Esophagus muscularis mucosa (tissue), 4 donors: ENCODE data around the gene ZNF189. TPM values are rescaled to one million over a fixed set of nuclear protein-coding genes. Genes with fewer than 3 reads are reported as not detected.
A peak's percentile ranks its signal among the peaks of the same experiment; 100 is the strongest.

ENCODE experiments used
- DNase-seq: peaks from one replicate; pipeline ENCODE4 v3.0.0-alpha.2; 2017; ENCODE audit errors: extremely low spot score
- H3K27ac ChIP-seq, 4 donors: fragments of 200-600 bp; sonication (generic); replicated peaks in 1 of 4; 1 replicate in 3 of 4; 2 replicates in 1 of 4; pipeline ENCODE4 v1.5.1; 2016 to 2019; ENCODE audit warnings: mild to moderate bottlenecking in 1 of 4
- H3K27me3 ChIP-seq, 4 donors: fragments of 200-600 bp; sonication (generic); one replicate each; pipeline versions ENCODE4 v1.5.1 to v1.6.0; 2016 to 2019
- H3K36me3 ChIP-seq, 4 donors: fragments of 200-600 bp; sonication (generic); one replicate each; pipeline ENCODE4 v1.5.1; 2016 to 2019
- H3K4me1 ChIP-seq, 4 donors: fragments of 200-600 bp; sonication (generic); one replicate each; pipeline ENCODE4 v1.5.1; 2016 to 2019
- H3K4me3 ChIP-seq, 4 donors: fragments of 200-600 bp; sonication (generic); 1 replicate in 2 of 4; 2 replicates in 2 of 4; pipeline ENCODE4 v1.5.1; 2016 to 2019; ENCODE audit warnings: mild to moderate bottlenecking in 4 of 4, moderate library complexity in 1 of 4
- H3K9me3 ChIP-seq, 4 donors: fragments of 200-600 bp; sonication (generic); 1 replicate in 3 of 4; 2 replicates in 1 of 4; pipeline ENCODE4 v1.5.1; 2016 to 2019
- CTCF ChIP-seq, 3 experiments: fragments of 200-600 bp in 2 of 3; fragments of 450-650 bp in 1 of 3; sonication (generic) in 2 of 3; IDR thresholded peaks; one replicate each; pipeline ENCODE4 v1.5.1; 2017 to 2019; ENCODE audit warnings: antibody characterized with exemption in 3 of 3, mild to moderate bottlenecking in 2 of 3, moderate library complexity in 1 of 3
- EP300 ChIP-seq: sonication (generic); formaldehyde crosslinking; IDR thresholded peaks from one replicate; pipeline ENCODE4 v1.6.1; 2017; ENCODE audit warnings: antibody characterized with exemption
- POLR2A ChIP-seq: fragments of 450-650 bp; IDR thresholded peaks from one replicate; pipeline ENCODE4 v1.6.1; 2017; ENCODE audit warnings: antibody characterized with exemption, moderate library complexity, mild to moderate bottlenecking, low read depth
- POLR2AphosphoS5 ChIP-seq, 2 donors: sonication (generic); formaldehyde crosslinking; IDR thresholded peaks; one replicate each; pipeline ENCODE4 v1.6.1; 2017; ENCODE audit warnings: antibody characterized with exemption in 2 of 2
- WGBS: methylation state at CpG from one replicate; pipeline ENCODE4 v1.1.5; 2018; 5-methylcytosine and 5-hydroxymethylcytosine counted together
- intact Hi-C: fragments of 100-400 bp; cut with DNase I; formaldehyde crosslinking; loops from one replicate; pipeline ENCODE4 v1.15.1; 2023
- total RNA-seq, 4 donors: library from RNA; depleted of rRNA; stranded (reverse); fragments of >200 nt; gene quantifications; one replicate each; pipeline versions ENCODE4 v1.1.0 to v1.2.1, GENCODE V29; 2016

Gene ZNF189
- 10 to 100 TPM; 16.7 to 19.6 (median 18.6) TPM for total RNA-seq

GRCh38 chr9:101398068-101398929 lies at the start of gene ZNF189, which contains the start of gene MRPL50:
Gene ZNF189 (plus strand): TSS chr9:101398851. CDS start chr9:101399157, 306 bp downstream.
Gene MRPL50 (minus strand): TSS chr9:101398618. CDS start chr9:101398592, 26 bp downstream.
- TF ChIP-seq POLR2A (no peak), CTCF (IDR thresholded peaks at IDR 0.05) (peak in 1 of 3 experiments; percentile 10), POLR2AphosphoS5 (IDR thresholded peaks at IDR 0.05) (peak; percentile 88 to 95), EP300 (no peak)
- Histone ChIP-seq H3K27ac (peak within 1 kb of the TSS; percentile 82 to 90 (median 84)), H3K4me1 (peaks cover 34 to 53% (median 47%) of the 10 kb centered on the region in 4 donors), H3K36me3 (peaks cover 27 to 36% (median 32%) of the 10 kb centered on the region in 4 donors), H3K4me3 (peak within 1 kb of the TSS; percentile 65 to 85 (median 68)), H3K9me3 (peaks cover 0 to 5% (median 0%) of the 10 kb centered on the region in 4 donors), H3K27me3 (no peaks in the 10 kb centered on the region)
- peak; percentile 99 for DNase-seq
- intact Hi-C loops = no loop called here
- WGBS = under 1% methylated on average over 41 of the region's 44 CpGs

DNA sequence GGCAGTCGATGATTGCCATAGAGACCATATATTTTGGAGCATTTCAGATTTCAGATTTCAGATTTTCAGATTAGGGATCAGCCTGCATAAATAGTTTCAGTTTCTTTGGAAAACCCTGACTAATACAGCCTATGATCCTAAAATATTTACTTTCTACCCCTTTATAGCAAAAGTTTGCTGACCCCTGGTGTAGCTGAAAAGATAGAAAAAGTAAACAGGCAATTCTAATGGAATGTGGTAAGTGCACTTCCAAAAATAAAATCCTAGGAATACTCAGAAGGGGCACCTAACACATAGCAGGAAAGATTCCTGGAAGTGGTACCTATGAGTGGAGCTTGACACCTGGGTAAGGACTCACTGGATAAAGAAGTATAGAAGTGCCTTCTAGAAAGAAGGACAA lies 48.4 kb upstream of the ZNF189 start:
- intact Hi-C loops = no loop called here
- Histone ChIP-seq H3K9me3 (no peaks in the 10 kb centered on the region), H3K27ac (no peak overlapping the region), H3K4me3 (no peak overlapping the region), H3K4me1 (no peaks in the 10 kb centered on the region), H3K27me3 (no peaks in the 10 kb centered on the region), H3K36me3 (no peaks in the 10 kb centered on the region)
- TF ChIP-seq CTCF (IDR thresholded peaks at IDR 0.05) = no peak
- no peak for TF ChIP-seq POLR2A
- no peak for TF ChIP-seq POLR2AphosphoS5 (IDR thresholded peaks at IDR 0.05)
- no peak for TF ChIP-seq EP300
- WGBS = 76% methylated on average over 1 of the region's 1 CpG
- DNase-seq = no peak

DNA sequence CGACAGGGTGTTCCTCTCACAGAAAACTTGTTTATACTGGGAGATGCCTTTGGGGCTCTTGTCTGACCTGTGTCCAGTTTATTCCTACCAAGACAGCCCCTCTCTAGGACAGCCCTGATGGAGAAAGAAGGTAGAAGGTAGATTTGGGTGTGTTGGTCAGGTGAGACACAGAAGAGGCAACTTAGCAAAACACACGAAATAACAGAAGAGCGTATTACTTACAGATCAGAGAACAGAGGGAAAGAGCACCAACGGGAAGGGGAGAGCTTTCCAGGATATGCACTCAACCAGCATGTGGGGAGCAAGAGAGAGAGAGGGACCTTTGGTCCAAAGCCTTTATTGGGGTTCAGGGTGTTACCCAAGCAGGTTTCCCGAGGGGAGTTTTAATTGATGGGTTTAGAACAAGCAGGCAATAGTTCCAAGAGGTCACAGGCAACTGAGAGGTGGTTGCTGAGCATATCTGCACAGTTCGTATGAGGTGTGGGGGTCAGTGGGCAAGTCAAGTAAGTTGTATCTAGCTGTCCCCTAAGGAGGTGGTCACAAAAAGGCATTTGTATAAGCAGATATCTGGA lies 45.7 kb upstream of the ZNF189 start:
- Histone ChIP-seq H3K9me3 (no peaks in the 10 kb centered on the region), H3K27ac (no peak overlapping the region), H3K4me1 (no peaks in the 10 kb centered on the region), H3K36me3 (no peaks in the 10 kb centered on the region), H3K27me3 (no peaks in the 10 kb centered on the region), H3K4me3 (no peak overlapping the region)
- WGBS = 76% methylated on average over 6 of the region's 6 CpGs
- intact Hi-C loops = no loop called here
- TF ChIP-seq CTCF (IDR thresholded peaks at IDR 0.05) (no peak), POLR2AphosphoS5 (IDR thresholded peaks at IDR 0.05) (no peak), EP300 (no peak), POLR2A (no peak)
- DNase-seq = no peak

- WGBS = 87% methylated on average over 2 of the region's 2 CpGs
- TF ChIP-seq EP300 (no peak), CTCF (IDR thresholded peaks at IDR 0.05) (no peak)
- H3K4me1 ChIP-seq = no peaks in the 10 kb centered on the region
- H3K4me3 ChIP-seq = no peak overlapping the region
- H3K27ac ChIP-seq = no peak overlapping the region
- H3K36me3 ChIP-seq = no peaks in the 10 kb centered on the region
- no peaks in the 10 kb centered on the region for H3K9me3 ChIP-seq
- no peak for DNase-seq
- H3K27me3 ChIP-seq = no peaks in the 10 kb centered on the region
- intact Hi-C loops = no loop called here
Measured at GRCh38 chr9:101353683-101354082, 45.0 kb upstream of the ZNF189 start.
